GM21529 (cell line): Measurements from ENCODE around the gene ILF2.
A peak's percentile ranks its signal among the peaks of the same experiment; 100 is the strongest.
"Not testable (repeated sequence)": the region's sequence is repeated elsewhere in the genome, so short reads cannot be mapped to it uniquely, and the experiment has no call there.

Source experiments
- ATAC-seq: cut with Tn5 transposase; IDR thresholded peaks from one replicate; pipeline ENCODE4 v1.9.1; 2021; ENCODE audit not compliant: unreplicated experiment

The ILF2 gene

GRCh38 chr1:153670859-153671627, at the start of gene ILF2:
TSS of gene ILF2 (minus strand) at chr1:153670993. CDS start at chr1:153670922, 71 bp downstream.
- peak; percentile 96 for ATAC-seq

GRCh38 chr1:153717330-153717729, 46.5 kb upstream of the ILF2 start:
- no peak for ATAC-seq

GRCh38 chr1:153716211-153716610, 45.4 kb upstream of the ILF2 start:
- ATAC-seq: not testable (repeated sequence)

GRCh38 chr1:153711026-153711425, 40.2 kb upstream of the ILF2 start:
- ATAC-seq: no peak

GRCh38 chr1:153705484-153705883, 34.7 kb upstream of the ILF2 start:
- ATAC-seq: no peak

GRCh38 chr1:153699768-153700167, 29.0 kb upstream of the ILF2 start:
- ATAC-seq: no peak

GRCh38 chr1:153698923-153699714, 28.3 kb upstream of the ILF2 start:
- ATAC-seq: no peak

- no peak for ATAC-seq
These were observed 27.5 kb upstream of the ILF2 start for GRCh38 chr1:153698020-153698922.

GRCh38 chr1:153697191-153698019, 26.6 kb upstream of the ILF2 start:
- ATAC-seq: no peak

- no peak for ATAC-seq
These were observed 25.9 kb upstream of the ILF2 start for GRCh38 chr1:153696741-153697140.

GRCh38 chr1:153693466-153693865, 22.7 kb upstream of the ILF2 start:
- no peak for ATAC-seq

- ATAC-seq: no peak
These were observed 18.0 kb upstream of the ILF2 start for GRCh38 chr1:153688736-153689328.

GRCh38 chr1:153688276-153688675, 17.5 kb upstream of the ILF2 start:
- no peak for ATAC-seq

GRCh38 chr1:153687346-153688125, 16.7 kb upstream of the ILF2 start:
- ATAC-seq: no peak

GRCh38 chr1:153685544-153686340, 14.9 kb upstream of the ILF2 start:
- ATAC-seq: no peak

GRCh38 chr1:153684892-153685291, 14.1 kb upstream of the ILF2 start:
- ATAC-seq: no peak

- no peak for ATAC-seq
These were observed 13.1 kb upstream of the ILF2 start for GRCh38 chr1:153683854-153684253.

- ATAC-seq: no peak
These were observed 11.9 kb upstream of the ILF2 start for GRCh38 chr1:153682730-153683129.

- no peak for ATAC-seq
These were observed 9.3 kb upstream of the ILF2 start for GRCh38 chr1:153680120-153680403.
